HG03354 (cell line): ENCODE results near the gene VPS39.

Source experiments
- ATAC-seq: cut with Tn5 transposase; IDR thresholded peaks from one replicate; pipeline ENCODE4 v1.9.1; 2021; ENCODE audit warnings: mild to moderate bottlenecking; ENCODE audit not compliant: unreplicated experiment, poor library complexity, severe bottlenecking

VPS39 gene

DNA sequence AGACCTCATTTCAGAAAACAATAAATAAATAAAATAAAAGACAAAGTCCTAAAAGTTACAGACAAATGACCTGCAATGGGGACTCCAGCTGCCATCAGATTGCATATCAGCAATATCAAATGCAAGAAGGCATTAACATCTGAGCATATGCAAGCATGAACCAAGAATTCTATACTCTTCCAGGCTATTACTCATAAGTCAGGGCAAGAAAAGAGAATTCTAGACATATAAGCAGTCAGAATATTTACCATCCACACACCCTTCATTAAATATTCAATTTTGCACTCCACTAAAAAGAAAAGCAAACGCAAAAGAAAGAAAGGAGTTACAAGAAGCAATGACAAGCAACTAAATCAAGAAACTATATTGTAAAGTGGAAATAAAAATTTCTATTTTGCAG, 72.8 kb downstream of the VPS39 start:
- ATAC-seq = no peak

DNA sequence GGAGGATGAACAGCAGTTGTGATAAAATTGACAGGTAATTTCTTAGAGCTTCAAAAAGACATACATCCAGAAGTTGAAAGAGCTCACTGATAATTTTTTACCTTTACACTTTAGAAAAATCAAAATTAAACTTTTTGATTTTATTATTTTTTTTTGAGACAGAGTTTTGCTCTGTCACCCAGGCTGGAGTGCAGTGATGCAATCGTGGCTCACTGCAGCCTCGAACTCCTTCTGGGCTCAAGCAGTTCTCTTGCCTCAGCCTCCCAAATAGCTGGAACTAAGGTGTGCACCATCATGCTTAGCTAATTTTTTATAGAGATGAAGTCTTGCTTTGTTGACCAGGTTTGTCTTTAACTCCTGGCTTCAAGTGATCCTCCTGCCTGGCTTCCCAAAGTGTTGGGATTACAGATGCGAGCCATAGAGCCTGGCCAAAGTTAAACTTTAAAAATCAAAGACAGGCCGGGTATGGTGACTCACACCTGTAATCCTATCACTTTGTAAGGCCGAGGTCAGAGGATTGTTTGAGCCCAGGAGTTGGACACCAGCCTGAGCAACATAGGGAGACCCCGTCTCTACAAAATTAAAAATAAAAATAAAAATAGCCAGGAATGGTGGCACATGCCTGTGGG, 73.4 kb downstream of the VPS39 start:
- ATAC-seq = no peak

DNA sequence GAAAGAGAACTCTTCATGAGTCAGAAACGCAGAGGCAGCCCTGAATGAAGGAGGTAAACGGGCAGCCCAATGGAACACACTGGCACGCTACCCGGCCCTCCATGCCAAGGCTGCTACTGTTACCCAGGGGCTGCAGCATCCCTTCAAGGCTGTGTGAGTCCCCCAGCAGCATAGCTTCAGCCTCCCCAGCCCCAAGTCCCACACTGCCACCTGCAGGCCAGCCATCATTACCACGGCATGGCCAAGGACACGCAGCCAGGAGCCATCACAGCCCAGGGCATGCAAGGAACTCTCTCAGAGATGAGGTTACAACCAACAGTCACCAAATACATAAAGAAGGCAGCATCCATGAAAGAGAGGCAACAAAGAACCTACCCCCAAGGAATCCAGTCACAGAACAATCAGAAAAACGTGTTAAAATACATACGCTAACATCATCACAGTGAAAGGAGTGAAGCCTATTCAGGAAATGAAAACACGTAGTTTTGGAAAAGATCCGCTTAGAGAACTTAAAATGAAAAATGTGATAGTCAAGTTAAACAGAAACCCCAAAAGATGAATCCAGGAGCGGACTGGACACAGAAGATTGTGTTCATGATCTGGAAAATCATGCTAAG, 74.1 kb downstream of the VPS39 start:
- no peak for ATAC-seq

DNA sequence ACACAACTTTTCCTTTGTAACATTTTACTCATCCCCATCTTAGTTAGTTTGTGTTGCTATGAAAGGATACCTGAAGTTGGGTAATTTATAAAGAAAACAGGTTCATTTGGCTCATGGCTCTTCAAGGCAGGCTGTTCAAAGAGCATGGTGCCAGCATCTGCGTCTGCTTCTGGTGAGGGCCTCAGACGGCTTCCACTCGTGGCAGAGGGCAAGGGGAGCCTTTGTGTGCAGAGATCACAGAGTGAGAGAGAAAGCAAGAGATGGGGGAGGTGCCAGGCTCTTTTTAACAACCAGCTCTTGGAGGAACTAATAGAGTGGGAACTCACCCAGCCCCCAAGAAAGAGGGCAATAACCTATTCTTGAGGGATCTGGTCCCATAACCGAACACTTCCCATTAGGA, 74.7 kb downstream of the VPS39 start:
- no peak for ATAC-seq

DNA sequence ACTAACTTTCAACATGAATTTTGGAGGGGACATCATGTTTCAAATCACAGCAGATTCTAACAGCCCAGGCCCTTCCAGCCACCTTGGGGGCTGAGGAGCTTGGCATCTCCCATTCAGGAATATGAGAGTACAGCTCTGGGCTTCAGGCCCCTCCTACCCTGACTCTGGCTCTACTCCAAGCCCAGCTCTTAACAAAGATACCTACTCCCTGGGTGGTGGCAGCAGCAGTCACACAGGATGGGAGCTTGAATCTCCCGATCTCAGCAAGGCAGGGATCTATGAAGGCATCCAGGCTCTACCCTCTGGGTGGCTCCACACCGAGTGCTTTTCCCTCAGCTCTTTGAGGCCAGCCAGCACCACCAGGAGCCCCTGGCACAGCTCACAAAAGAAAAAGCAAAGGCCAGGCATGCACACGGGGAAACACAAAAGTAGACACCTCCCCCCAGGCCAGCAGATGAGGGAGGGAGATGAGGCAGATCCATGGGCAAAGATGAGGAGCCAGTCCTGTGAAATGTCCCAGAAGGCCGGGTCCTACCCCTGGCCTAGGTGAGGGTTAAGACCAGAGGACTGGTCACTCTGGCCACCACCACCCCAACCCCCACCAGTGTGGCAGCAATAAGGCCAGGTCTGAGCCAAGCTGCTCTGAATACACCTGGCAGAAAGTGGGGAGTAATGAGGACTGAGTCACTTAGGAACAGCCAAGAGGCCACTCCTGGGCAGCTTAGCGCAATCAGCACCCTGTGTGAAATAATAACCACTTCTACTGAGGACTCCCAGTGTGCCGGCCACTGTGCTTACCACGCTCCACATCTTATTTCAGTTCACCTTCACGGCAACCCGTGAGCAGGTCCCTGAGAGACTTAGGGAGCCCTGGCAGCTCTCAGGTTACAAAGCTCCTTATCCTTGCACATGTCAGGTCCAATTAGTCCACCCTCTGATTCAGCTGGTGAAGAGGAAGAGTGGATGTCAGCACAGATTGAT, 76.0 kb downstream of the VPS39 start:
- ATAC-seq = no peak

DNA sequence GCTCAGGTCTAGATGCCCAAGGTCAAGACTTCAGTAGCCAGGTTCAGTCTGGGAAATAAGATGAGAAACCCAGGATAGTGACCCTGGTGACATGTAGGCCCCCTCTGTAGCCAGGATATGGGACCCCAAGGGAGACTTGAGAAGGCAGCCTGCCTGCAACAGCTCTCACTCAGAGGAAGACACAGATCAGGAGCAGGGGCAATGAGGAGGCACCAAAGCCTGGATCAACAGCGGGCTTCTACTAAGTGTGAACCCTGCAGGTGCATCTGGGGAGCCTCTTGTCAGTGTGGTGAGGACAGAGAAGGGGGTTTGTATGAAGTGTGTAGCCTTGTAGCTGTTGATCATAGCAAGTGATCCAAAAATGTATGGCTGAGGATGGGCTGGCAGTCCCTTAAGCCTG, 77.1 kb downstream of the VPS39 start:
- ATAC-seq = no peak

DNA sequence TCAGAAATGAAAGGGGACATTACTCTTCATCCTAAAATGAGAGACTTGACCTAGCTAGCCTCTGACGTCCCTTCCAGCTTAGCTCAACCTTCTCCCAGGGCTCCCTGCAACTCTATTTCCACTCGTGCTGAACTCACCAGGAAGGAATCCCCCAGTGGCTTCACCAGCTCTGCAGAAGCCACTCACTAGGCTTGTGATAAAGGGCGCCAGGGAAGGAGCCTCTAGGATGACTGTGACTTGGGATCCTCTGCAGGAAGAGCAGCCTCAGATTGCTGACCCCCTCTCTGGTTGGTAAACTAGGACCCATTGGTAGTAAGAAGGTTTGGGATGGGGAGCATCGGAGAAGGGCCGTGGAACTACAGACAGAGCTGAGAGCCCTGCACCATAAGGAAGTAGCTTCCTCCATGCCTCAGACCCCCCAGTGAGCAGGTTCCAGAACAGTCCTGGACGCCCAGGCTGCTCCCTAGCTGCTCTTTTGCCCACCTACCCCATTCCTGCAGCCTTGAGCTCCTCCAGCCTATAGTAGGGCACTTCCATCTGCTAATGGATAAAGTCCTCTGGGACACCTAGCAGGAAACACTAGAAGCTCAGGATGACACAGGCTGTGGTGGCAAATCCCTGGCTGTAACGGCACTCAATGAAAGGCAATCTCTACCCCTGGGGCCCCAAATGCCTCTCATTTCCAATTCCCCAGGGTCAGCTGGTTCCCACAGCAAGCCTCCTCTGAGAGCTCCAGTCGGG, 77.7 kb downstream of the VPS39 start:
- ATAC-seq = no peak

DNA sequence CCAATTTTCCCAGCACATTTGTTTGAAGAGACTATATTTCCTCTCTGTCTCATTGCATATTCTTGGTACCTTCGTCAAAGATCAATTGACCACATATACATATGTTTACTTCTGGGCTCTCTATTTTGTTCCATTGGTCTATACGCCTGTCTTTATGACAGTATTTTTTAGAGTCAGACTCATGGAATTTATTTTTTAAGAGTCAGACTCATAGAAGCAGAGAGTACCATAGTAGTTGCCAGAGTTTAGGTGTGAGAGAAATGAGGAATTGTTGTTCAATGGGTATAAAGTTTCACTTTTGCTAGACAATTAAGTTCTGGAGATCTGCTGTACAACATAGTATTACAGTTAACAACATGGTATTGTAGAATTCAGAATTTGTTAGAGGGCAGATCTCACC, 78.7 kb downstream of the VPS39 start:
- ATAC-seq = no peak

DNA sequence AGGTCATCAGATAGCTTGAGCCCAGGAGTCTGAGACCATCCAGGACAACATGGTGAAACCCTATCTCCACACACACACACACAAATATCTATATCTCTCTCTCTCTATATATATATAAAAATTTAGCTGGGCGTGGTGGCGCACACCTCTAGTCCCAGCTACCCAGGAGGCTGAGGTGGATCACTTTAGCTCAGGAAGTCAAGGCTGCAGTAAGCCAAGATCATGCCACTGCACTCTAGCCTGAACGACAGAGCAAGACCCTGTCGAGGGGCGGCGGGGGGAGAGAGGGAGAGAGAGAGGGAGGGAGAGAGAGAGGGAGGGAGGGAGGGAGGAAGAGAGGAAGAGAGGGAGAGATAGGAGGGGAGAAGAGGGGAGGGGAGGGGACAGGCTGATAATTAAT, 79.6 kb downstream of the VPS39 start:
- no peak for ATAC-seq

DNA sequence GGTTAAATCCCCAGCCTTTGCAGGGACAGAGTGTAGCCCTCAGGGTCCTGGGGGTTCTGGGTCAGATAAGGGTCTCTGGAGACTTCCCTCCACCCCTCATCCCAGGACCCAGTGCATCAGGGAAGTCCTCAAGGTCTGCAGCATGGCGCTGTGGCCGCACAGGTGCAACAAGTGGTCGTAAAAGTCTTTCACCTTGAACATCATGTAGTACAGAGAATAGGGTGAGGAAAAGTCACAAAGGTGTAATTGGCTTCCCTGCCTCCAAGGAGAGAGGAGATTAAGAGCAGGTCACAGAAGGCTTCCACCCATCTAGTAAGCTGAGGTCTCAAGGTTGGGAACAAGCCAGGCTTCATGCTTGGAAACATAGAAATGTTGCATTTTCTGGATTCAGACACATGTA, 84.6 kb downstream of the VPS39 start:
- no peak for ATAC-seq

DNA sequence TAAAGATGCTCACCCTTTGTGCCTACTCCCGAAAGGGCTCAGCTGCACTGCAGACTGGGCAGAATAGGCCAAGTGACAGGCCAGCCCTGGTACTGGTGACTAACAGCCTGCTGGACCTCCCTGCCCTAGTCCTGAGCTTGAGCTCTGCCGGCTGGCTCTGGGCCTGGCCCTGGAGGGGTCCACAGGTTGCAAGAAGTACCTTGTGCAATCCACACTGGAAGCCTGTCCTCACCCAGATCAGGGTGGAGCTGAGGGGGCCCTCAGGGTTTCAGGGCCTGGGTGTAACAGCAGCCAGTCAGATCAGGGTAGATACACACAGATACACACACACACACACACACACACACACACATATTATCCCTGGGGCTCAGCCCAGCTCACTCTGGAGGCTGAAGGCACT, 86.4 kb downstream of the VPS39 start:
- ATAC-seq = no peak

DNA sequence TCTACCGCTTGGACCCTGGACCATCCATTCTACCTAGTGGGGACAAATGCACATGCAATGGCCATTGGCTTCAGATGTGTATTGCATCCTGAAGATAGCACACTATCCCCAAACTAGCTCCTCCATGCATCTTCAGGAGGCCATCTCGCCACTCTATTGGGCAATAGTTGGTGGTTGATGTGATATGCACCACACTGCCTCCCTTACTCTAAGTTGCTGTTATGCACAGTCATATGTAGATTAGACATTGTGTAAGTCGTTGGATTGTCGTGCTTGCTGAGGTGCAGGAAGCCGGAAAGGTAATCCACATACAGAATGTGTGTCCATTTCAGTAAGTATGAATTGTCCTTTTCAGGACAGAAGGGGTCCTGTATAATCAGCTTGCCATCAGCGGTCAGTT, 87.1 kb downstream of the VPS39 start:
- no peak for ATAC-seq

DNA sequence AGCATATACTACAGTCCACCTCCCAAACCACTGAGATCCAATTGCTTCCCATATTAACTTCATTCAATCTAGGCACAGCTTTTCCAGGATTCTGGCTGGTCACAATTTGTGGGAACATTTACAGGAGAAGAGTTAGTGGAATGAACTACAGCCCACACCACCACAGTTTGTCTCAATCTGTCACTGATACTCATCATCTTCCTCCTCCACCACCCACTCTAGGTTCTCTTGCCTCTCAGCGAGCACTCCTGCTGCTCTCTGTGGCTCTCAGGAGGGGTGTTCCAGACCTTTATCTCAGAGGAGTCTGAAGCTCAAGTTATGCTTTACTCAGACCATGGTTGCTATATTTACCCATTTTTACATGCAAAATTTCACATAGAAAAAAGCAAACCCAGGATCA, 87.8 kb downstream of the VPS39 start:
- ATAC-seq = no peak

DNA sequence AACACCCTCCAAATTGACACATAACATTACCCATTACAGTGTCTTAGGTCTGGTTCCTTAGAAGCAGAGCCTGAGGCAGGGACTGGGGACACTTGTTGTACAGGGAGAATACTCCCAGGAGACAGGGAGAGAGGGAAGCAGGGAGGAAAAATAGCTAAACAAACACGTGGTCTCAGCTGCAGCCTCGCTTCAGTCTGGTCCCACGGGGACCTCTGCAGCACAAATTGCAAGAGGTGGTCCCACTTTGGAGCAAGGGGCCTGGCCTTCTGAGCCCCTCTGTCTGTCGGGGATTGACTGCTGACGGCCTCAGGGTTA, 88.7 kb downstream of the VPS39 start:
- ATAC-seq = no peak

DNA sequence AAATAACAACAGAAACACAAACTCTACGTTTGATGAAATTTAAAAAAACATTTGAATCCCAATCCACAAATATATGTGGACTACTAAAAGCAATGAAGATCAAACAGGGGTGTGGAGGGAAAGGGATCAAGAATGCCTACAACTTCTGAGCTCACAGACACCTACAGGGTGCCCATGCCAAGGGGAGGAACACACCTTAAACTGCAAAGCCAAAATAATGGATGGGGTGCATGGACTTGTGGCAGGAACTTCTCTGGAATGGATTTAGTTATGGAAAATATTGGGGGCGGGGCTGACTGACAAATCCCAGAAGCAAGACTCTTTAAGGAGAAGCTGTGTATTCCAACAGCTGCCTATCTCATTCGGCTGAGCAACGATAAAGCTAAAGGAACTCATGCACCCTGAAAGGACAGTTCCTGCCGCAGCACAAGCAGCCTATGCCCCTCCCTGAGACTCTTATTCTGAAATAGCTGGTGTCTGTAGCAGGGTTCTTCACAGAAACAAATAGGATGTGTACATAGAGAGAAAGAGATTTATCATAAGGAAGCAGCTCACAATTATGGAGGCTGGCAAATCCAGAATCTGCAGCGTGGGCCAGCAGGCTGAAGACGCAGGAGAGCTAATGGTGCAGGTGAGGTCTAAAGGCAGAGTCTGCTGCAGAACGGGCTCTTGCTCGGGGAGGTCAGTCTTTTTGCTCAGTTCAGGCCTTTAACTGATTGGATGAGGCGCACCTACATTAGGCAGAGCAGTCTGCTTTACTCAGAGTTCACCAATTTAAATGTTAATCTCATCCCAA, 89.3 kb downstream of the VPS39 start:
- no peak for ATAC-seq

DNA sequence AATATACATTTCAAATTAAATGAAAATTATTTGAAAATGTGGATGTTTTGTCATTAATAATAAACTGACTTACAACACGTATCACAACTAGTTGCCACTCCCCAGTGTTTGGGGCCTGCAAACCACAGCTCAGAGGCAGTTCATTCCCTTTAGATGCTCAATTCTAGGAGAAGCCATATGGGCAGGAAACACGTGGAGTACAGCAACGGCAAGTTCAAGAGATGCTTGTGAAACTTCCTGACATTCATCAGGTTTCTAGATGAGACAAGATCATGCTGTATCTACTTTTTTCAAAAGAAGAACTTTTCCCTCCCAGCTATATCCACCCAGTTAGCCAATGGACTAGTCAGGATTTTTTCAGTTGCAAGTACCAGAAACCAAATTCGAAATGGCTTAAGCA, 96.2 kb downstream of the VPS39 start:
- no peak for ATAC-seq

DNA sequence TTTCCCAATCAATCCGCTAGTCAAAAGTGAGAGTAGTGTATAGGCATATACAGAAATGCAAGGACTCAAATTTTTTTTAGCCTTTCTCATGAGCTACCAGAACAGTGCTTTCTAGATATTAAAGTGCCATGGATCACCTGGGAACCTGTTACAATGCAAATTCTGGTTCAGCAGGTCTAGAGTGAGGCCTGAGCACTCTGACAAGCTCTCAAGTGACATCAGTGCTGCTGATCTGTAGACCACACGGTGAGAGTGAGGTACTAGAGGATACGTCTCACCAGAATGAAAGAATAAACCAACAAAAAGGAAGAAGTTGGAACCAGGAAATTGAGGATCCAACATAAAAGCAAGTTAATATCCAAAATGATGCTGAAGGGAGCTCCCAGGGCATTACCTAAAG, 97.7 kb downstream of the VPS39 start:
- no peak for ATAC-seq

DNA sequence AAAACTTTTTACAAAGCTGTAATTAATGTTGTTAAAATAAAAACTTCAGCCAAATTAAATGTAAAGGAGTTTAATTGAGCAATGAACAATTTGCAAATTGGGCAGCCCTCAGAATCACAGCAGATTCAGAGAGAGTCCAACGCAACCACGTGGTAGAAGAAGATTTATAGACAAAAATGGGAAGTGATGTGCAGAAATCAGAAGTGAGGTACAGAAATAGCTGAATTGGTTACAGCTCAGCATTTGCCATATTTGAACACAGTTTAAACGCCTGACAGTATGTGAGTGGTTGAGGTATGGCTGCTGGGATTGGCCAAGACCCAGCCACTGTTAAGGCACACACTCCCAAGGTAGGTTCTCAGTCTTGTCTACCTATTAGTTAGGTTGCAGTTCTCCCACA, 99.3 kb downstream of the VPS39 start:
- no peak for ATAC-seq
